ENCODE data around the gene NR2C2AP.

The NR2C2AP gene

DNA sequence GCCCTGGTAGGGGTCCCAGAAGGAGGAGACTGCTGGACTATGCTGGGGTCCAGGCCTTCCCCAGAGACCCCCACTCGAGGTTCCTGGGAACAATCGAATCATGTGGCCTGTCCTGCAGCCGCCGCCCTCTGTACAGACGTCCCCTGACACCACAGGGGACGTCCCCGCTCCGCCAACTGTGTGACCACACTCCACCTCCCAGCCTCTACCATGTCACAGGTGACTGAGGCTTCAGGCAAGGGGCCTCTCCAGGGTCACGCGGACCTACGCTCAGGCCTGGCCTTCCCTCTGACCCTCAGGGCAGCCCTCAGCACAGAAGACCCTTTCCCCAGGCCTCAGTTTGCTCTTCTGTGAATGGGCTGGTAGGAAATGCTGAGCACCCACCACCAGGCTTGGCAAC, 51.8 kb downstream of the NR2C2AP start:
- no peaks in the 10 kb centered on the region for H3K9me2 ChIP-seq (replicated peaks; ENCODE audit: control insufficient read depth, low read length)
- H3K27me3 ChIP-seq (ENCODE audit: control insufficient read depth, low read length) = no peaks in the 10 kb centered on the region
- H3K4me3 ChIP-seq (ENCODE audit: low read length) = no peak overlapping the region
- H3K27ac ChIP-seq (ENCODE audit: low read depth, low read length) = peak overlapping the region; percentile 0; the same call in 1 of the 2 replicates
- peaks cover 80% of the 10 kb centered on the region for H3K36me3 ChIP-seq (ENCODE audit: control insufficient read depth, low read length)
- H4K20me1 ChIP-seq (ENCODE audit: control insufficient read depth, insufficient read depth, low read depth, low read length) = peaks cover 6% of the 10 kb centered on the region; the same call in 1 of the 2 replicates
- TF ChIP-seq EZH2phosphoT487 (IDR thresholded peaks at IDR 0.05; ENCODE audit: borderline replicate concordance, low read length) (no peak), CTCF (IDR thresholded peaks at IDR 0.05; ENCODE audit: low read depth, low read length, poor library complexity, severe bottlenecking) (no peak)
- peaks cover 83% of the 10 kb centered on the region for H3K4me1 ChIP-seq (ENCODE audit: control insufficient read depth, low read length)
- H3K79me2 ChIP-seq (ENCODE audit: control insufficient read depth, low read length) = peaks cover 50% of the 10 kb centered on the region
- H3K9me3 ChIP-seq (ENCODE audit: control insufficient read depth, insufficient read depth, low read length) = no peaks in the 10 kb centered on the region
- H3K4me2 ChIP-seq (ENCODE audit: low read length) = no peak overlapping the region
- H3F3A ChIP-seq (ENCODE audit: control insufficient read depth, insufficient read depth) = peaks cover 47% of the 10 kb centered on the region

All from DOHH2 (cell line).